ENCODE measurements around the gene SNAPIN.

GRCh38 chr1:153612755-153613331, 45.7 kb upstream of the SNAPIN start, which contains the start of gene S100A16:
- TF ChIP-seq CTCF (IDR thresholded peaks at IDR 0.05) (no peak), MAX (CRISPR knock-in tag; IDR thresholded peaks at IDR 0.05) (no peak), RELA (CRISPR knock-in tag; IDR thresholded peaks at IDR 0.05; ENCODE audit: borderline replicate concordance) (no peak), E2F4 (CRISPR knock-in tag; IDR thresholded peaks at IDR 0.05; ENCODE audit: borderline replicate concordance, low read depth) (no peak), CREM (CRISPR knock-in tag; IDR thresholded peaks at IDR 0.05) (no peak), AFF4 (CRISPR knock-in tag; IDR thresholded peaks at IDR 0.05; ENCODE audit: borderline replicate concordance) (no peak), ZNF671 (CRISPR knock-in tag; IDR thresholded peaks at IDR 0.05) (no peak), USF2 (CRISPR knock-in tag; IDR thresholded peaks at IDR 0.05) (no peak), MXD4 (CRISPR knock-in tag; IDR thresholded peaks at IDR 0.05; ENCODE audit: borderline replicate concordance) (no peak), FOXP1 (CRISPR knock-in tag; IDR thresholded peaks at IDR 0.05; ENCODE audit: borderline replicate concordance) (no peak), NFYB (CRISPR knock-in tag; conservative IDR thresholded peaks at IDR 0.05; ENCODE audit: low read depth) (no peak), ATF3 (CRISPR knock-in tag; conservative IDR thresholded peaks at IDR 0.05) (no peak)

All from WTC11 (cell line).